Activated CD4-positive, alpha-beta T cell treated with anti-CD3 and anti-CD28 coated beads for 4 hours (primary cell): Measurements from ENCODE around the gene PCMT1.
"Not testable (repeated sequence)": the region's sequence is repeated elsewhere in the genome, so short reads cannot be mapped to it uniquely, and the experiment has no call there.

ENCODE experiments used
- DNase-seq, 2 donors: peaks; one replicate each; pipeline ENCODE4 v3.0.0-alpha.2; 2020

The PCMT1 gene

DNA sequence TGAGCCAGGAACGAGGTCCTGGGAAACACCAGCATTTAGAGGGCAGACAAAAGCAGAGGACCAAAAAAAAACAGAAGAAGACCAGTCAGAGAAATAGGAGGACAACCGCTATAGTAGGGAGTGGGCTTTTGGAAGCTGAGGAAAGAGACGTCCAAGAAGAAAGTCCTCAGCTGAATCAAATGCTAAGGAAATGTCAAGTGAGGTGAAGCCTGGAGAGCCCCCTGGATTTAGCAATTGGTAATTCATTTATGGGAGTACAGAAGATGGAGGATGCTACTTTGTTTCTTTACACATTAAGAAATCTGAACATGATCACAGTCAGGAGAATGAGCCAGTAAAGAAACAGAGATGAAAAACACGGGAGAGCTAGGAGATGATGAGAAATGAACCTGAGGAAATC, 73.5 kb downstream of the PCMT1 start:
- DNase-seq: no peak

DNA sequence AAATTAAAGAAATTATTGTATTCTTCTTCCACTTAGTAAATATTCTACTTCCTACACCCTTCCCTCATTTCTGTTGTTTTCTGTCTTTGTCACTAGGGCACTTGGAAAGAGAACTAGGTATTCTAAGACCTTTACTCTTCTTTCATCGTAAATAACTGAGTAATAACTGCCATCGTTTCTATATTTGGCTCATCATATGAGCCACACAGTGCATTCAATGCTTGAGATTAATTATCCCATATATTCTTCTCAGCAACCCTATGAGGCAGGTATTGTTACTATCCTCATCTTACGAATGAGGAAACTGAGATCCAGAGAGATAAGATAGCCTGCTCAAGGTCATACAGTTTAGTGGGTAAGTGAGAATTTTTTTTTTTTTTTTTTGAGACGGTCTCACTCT, 75.8 kb downstream of the PCMT1 start:
- DNase-seq: no peak

DNA sequence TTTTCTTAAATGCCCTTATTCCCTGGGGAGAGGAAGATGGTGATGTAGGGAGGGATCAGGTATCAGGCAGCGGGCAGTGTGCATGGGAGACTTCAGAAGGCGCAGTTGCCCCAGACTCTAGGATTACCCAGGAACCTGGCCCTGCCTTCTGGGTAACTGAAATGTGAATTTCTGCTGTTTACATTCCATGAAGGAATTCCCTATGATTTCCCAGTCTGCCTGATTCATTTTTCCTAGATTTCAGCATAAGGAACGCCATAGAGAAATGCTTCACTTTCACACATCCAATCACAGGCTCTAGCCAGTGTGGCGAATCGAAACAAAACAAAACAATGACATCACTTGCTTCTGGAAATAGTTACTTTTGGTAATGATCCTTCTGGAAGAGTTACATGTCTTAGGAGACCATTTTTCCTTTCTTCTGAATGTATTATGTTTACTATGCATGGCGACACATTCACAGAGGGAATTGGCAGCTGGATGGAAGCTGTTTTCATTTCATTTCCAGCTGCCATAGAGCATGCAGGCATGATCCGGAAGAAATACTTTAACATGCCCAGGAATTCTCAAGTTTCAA, 81.3 kb downstream of the PCMT1 start:
- DNase-seq: no peak

DNA sequence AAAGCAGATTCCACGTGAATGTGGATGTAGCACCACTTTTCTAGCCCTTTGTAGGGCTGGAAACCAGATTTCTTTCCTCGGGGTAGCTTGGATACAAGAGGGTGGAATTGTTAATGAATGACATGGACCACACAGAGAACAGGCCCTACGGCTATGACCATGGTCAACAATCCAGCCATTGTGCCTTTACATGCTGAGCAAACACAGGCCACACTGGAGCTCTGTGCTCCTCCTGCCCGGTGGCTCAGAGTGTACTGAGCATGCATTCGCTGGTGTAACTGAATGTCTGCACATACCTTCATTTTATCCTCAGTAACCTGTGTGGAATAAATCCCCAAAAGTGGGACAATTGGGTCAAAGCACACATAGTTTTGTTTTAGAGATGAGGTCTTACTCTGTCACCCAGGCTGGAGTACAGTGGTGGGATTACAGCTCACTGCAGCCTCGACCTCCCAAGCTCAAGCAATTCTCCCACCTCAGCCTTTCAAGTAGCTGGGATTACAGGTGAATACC, 81.8 kb downstream of the PCMT1 start:
- no peak for DNase-seq

DNA sequence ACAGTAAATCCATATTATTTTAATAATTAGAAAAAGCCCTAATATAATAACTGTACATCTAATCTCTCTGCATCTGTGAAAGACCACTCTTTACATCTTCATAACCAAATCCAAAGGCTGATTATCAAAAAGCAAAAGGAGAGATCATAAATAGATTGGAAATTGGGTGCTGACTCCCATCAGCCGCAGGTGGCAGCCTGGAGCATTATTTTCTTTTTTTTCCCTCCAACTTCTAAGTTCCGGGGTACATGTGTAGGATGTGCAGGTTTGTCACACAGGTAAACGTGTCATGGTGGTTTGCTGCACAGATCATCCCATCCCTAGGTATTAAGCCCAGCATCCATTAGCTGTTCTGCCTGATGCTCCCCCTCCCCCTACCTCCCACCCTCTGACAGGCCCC, 84.1 kb downstream of the PCMT1 start:
- no peak for DNase-seq

DNA sequence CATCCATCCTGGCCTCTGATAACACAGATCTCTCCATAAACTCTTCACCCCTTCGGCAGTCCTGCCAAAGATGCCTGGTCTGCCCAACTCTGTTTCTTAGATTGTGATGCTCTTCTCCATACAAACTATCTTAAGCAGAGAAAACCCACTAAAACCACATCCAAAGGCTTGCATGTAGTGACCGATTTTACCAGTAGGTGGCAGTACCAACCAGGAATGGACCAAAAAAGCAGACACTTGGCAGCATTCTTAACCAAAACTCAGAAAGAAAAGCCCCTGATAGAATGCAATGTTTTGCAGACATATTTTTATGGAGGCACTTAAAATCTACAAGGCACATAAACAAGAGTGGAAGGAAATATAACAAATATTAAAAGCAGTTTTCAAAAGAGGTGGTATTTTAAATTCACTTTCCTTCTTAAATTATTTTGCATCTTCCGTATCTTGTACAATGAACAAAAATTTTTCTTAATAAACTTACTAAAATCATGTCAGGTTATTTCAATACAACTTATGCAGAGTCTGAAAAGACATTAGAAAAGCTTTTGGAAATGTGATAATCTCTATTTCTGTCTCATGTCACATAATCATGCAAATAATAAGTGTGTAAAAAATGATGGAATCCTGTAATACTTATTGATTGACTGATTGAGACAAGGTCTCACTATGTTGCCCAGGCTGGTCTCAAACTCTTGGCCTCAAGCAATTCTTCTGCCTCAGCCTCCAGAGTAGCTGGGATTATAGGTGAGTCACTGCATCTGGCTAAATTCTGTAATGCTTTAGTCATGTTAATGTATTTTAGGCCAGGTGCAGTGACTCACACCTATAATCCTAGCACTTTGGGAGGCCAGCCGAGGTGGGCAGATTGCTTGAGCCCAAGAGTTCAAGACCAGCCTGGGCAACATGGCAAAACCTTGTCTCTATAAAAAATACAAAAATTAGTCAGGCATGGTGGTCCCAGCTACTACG, 85.3 kb downstream of the PCMT1 start:
- peak; percentile 55 to 79 for DNase-seq

DNA sequence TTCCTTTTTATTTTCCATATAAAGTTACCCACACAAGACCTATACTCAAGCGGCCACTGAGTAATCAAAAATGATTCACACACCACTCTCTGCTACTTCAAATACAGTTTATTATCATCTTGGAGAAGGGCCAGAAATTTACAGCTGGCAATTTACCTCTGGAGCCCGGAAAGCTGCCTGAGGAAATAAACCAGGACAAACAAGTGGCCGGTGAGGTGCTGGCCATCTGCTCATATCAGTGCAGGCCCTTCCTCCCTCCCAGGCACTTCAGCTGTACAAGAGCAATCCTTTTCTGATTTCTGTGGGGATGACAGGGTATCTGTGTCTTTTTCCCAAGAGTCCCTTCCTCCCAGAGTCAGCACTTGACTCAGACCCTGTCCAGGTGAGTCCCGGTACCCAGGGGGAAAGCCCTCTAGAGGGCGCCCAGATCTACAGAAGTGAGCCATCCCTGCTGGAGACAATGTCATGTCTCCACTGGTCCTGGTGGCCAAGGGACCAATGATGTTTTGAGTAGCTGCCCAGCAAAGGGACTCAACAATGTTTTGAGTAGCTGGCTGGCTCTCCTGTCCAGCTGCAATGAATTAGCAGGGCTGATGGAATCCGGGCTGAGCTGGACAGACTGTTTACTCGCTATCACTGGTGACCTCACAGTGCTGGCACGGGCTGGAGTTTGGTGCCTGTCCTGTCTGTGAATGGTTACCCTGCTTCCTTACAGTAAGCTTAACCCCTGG, 91.0 kb downstream of the PCMT1 start:
- DNase-seq: peak; percentile 24 to 43

DNA sequence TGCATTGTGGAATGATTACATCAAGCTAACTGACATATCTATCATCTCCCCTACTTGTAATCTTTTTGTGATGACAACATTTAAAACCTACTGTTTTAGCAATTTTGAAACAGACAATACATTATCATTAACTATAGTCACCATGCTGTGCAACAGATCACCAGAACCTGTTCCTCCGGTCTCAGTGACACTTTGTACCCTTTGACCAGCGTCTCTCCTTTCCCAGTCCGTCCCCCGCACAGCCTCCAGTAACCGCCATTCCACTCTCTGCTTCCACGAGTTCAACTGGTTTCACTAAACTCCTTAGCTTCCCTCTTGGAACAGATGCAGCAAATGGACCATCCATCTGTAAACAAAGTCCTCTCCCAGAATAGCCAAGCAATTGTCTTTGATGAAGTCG, 92.8 kb downstream of the PCMT1 start:
- DNase-seq: no peak

DNA sequence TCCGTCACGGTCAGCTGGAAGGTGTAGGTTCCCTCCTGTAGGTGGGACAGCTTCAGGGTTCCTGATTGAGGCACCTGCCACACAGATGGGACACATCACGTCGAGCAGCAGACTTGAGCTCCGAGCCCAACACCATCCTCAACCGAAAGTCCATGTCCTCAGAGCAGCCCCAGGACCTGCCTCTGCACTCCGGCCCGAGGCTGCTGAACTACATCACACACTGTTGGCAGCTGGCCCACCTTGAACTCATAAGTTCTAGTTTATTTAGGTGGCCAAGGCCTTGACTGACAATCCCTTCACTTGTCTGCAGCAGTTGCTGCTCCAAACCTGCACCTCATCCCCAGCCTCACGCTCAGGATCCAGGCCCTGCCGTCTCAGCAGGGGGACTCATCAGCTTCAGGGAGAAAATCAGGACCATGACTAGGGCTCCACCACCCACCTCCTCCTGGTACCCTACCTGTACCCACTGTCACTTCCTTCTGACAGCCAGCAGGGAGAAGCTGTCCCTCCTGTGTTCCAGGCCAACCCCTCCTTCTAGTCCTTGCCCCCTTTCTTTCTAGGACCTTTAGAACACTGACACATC, 93.6 kb downstream of the PCMT1 start:
- no peak for DNase-seq

DNA sequence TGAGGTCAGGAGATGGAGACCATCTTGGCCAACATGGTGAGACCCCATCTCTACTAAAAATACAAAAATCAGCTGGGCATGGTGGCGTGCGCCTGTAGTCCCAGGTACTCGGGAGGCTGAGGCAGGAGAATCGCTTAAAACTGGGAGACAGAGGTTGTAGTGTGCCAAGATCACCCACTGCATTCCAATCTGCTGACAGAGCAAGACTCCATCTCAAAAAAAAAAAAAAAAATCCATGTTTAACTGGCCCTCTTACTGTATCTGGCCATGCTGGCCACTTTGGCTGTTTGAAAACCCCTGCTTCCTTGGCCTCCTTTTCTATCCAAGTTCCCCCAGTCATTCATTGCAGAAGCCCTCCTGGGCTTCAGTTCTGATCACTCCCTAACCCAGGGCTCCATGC, 94.5 kb downstream of the PCMT1 start:
- DNase-seq: not testable (repeated sequence)

DNA sequence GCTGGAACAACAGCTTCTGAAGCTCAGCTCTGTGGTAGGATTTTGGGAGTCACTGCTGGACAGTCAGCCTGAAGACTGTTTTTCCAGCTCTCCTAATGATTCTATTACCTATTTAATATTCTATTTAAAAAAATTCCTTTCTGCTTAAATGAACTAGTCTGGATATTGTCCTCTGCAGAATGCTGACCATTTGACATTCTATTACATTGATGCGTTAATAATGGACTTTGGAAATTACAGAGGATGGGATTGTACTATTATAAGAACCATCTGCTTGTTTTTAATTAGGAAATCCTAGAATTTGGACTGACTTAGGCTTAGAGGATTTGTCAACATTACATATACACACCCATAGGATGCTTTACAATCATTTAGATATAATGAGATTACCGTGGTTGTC, 94.9 kb downstream of the PCMT1 start:
- no peak for DNase-seq

DNA sequence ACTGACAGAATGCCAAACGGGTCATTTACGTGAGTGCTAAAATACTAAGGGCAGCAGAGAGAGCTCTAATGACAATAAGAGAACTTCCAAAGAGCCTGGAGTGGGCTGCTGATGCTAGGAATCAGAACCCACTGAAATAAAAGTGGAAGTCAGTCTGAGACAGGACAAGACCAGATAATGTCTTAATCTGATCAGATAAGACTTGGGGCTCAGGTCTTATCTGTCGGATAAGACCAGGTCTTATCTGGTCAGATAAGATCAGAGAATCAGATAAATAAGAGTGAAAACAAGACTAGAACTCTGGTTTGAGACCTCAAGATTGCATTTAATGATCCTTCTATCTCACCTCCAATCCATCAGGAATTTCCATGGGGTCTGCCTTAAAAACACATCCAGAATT, 96.0 kb downstream of the PCMT1 start:
- DNase-seq: no peak

DNA sequence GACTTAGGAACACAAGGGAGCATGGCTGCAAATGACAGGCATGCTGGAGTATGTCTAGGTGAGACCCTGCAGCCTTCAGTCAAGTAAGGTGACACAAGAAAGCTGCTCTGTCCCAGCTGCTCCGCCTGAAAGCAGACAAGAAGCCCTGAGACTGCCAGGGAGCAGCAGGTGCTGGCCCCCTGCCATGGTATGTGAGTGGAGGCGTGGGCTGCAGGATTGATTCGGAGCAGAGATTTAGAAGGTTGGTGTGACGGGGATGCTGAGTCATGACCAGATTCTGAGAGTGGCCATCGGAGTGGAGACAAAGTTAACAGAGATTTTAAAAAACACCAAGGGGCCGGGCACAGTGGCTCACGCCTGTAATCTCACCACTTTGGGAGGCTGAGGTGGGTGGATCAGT, 96.8 kb downstream of the PCMT1 start:
- DNase-seq: no peak

DNA sequence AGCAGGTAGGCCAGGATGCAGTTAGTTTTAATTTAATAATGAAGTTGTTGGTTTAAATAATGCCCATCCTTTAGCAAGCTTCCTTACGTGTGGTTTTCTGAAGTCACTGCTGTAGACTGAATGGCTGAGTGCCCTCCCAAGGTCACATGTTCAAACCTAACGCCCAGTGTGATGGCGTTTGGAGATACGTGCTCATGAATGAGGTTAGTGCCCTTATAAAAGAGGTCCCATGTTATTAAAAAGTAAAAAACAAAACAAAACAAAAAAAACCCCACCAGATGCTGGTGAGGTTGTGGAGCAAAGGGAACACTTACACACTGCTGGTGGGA, 98.4 kb downstream of the PCMT1 start:
- DNase-seq: no peak

DNA sequence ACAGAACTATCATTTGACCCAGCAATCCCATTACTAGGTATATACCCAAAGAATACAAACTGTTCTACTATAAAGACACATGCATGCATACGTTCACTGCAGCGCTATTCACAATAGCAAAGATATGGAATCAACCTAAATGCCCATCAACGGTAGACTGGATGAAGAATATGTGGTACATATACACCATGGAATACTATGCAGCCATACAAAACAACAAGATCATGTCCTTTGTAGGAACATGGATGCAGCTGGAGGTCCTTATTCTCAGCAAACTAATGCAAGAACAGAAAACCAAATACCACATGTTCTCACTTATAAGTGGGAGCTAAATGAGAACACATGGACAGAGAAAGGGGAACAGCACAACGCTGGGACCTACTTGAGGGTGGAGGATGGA, 98.8 kb downstream of the PCMT1 start:
- not testable (repeated sequence) for DNase-seq

DNA sequence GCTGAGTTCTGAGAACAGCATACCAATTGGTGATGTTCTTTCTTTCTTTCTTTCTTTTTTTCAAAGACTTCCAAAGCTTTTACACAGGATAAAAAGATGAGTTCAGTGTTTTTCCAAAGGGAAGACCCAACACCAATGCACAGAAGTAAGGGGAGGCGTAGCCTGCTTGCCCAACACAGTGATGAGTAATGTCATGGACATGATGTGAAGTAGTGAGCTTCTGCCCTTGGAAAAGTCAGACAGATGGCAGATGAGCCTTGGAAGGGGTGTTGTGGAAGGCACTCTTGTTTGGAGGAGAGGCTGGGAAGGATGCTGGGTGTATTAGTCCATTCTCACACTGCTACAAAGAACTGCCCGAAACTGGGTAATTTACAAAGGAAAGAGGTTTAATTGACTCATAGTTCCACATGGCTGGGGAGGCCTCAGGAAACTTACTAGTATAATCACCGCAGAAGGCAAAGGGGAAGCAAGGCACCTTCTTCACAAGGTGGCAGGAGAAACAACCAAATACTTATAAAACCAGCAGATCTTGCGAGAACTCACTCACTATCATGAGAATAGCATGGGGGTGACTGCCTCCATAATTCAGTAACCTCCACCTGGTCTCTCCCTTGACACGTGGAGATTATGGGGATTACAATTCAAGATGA, 102.0 kb downstream of the PCMT1 start:
- DNase-seq: no peak

DNA sequence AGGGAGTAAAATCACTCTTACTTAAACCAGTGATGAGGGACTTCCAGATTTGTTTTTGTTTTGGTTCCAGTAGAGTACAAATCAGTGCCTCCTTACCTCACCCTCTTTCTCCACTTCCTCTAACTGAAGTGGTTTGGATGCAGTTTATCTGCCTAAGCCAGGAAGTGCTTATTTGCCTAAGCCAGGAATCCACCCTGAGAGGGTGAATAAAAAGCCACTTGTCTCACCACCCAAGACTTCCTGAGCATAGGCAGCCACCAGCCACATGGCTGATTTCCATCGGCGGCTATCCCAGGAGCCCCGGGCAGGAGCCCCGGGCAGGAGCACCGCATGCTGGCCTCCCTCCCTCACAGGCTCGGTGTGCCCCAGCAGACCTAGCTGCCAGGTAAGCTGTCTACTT, 102.6 kb downstream of the PCMT1 start:
- DNase-seq: no peak

DNA sequence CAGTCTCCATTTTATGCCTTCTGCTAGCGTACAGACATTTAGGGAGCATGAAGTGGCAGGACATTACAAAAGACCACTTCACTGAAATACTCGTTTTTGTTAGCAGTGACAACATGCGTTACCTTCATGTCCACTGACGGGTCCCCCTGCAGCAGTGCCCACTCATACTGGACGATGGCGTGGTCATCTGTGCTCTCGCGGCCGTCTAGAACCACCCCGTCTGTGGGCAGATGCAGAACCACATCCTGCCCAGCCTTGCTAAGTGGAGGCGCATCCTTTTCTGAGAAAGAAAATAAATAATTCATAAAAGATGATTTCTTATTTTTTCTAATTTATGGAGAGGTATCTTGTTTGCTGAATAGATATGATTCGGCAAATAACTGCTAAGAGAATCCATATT, 103.3 kb downstream of the PCMT1 start:
- DNase-seq: no peak

DNA sequence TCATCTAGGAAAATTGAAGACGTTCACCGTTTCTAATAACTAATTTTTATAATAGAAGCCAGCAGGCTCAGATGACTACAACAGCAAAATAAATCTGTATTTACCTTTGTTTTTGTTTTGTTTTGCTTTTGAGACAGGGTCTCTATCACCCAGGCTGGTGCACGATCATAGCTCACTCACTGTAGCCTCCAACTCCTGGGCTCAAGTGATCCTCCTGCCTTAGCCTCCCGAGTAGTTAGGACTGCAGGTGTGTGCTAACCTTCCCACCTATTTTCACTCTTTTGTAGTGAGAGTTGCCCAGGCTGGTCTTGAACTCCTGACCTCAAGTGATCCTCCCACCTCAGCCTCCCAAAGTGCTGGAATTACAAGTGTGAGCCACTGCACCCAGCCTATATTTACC, 104.5 kb downstream of the PCMT1 start:
- not testable (repeated sequence) for DNase-seq

DNA sequence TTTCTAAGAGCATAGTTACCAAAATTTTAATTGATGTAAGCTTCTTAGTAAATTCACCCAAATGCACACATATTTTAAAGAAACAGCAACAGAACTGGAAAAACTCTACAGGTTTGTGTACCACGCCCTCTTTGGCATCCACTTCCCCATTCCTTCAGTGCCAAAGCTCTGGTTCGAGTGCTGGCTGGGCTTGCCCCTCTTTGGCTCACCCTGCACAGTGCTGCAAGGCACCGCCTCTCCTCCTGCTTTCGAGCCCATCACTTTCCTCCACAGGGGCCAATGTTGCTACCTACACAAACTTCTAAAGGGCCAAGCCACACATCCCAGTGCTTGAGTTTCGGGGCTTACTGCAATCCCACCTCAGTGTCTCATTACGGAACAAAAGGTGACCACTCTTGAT, 105.0 kb downstream of the PCMT1 start:
- DNase-seq: no peak

DNA sequence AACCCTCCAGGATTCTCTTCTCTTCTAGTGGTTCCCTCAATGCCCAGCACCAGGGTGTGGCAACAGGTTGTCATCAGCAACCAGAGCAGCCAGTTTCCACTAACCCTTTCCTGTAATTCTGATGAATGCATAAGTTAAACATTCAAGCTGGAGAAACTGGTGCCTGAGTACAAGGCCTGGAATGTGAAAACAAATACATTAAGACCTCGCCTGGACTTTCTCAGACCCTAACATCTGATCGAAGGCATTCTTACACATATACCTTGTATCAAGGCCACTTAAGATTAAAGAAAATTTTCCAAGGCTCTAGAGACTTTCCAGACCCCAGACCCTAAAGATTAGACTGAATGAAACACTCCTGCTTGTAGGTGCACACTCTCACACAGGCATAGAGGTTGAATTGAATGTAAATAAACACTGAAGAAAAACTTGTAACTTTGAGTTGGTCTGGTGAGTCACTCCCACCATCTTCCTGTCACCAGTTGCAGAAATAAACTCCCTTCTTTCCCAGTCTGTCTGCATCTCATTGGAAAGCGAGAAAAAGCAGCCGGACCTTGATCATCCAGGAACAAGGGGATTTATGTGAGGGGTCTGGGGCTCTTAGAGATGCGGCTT, 105.6 kb downstream of the PCMT1 start:
- DNase-seq: no peak

DNA sequence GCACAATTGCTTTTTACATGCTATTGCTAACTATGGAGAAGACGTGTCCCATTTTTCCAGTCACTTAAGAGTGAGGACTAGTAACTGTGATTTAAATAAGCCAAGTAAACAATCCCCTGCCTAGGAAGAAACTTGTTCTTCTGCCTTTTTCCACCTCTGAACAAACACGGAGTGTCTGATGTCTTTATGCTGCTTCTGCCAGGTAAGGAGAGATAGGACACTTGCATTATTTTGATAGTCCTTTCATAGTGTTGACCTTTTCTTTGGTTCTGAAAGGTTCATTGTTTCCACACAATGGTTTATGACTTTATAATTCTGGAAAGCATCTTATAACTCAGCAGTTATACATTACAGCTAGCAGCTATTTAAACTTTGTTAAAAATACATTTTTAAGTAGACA, 106.2 kb downstream of the PCMT1 start:
- no peak for DNase-seq
